K562 (cell line): ENCODE results near the gene IFT122. TPM values are rescaled to one million over a fixed set of nuclear protein-coding genes. Genes with fewer than 3 reads are reported as not detected.
A peak's percentile ranks its signal among the peaks of the same experiment; 100 is the strongest.

ENCODE experiments used
- AFF4 ChIP-seq: sonication (generic); formaldehyde crosslinking; IDR thresholded peaks from 2 replicates; pipeline ENCODE4 v1.8.0; 2023; ENCODE audit warnings: mild to moderate bottlenecking, missing genetic modification reagents
- CBX8 ChIP-seq: fragments of 200-600 bp; sonication (generic); IDR thresholded peaks from 2 replicates; pipeline ENCODE4 v1.6.1; 2012; ENCODE audit warnings: borderline replicate concordance, mixed run types, low read depth, mild to moderate bottlenecking, moderate library complexity, mixed read lengths, low read length, control low read depth, inconsistent platforms; ENCODE audit not compliant: poor library complexity, severe bottlenecking; ENCODE audit errors: extremely low read depth
- CHD4 ChIP-seq: fragments of 200-600 bp; sonication (generic); IDR thresholded peaks from 3 replicates; pipeline ENCODE4 v1.6.1; 2012; ENCODE audit warnings: low read depth, mild to moderate bottlenecking, mixed read lengths, low read length, inconsistent platforms; ENCODE audit not compliant: insufficient read depth, insufficient replicate concordance, poor library complexity, severe bottlenecking
- ETV6 ChIP-seq, 3 experiments: fragments of 150-350 bp in 1 of 3; sonication (generic) in 1 of 3; formaldehyde crosslinking in 1 of 3; IDR thresholded peaks; 2 replicates each; pipeline versions ENCODE4 v1.6.1 to v1.8.0; 2014 to 2022; ENCODE audit warnings: borderline replicate concordance in 2 of 3, low read depth in 2 of 3, antibody characterized with exemption in 1 of 3, low read length in 1 of 3, mild to moderate bottlenecking in 1 of 3, missing genetic modification reagents in 1 of 3
- FIP1L1 ChIP-seq: fragments of 200-400 bp; formaldehyde crosslinking; IDR thresholded peaks from 2 replicates; pipeline ENCODE4 v1.6.1; 2018; ENCODE audit warnings: mild to moderate bottlenecking, low read depth, low read length; ENCODE audit not compliant: poor library complexity, severe bottlenecking
- FOS ChIP-seq: IDR thresholded peaks from 3 replicates; pipeline ENCODE4 v1.6.1; 2011; ENCODE audit not compliant: insufficient read length; ENCODE audit errors: extremely low read depth
- FOXK2 ChIP-seq, 2 experiments: fragments of 450-650 bp; IDR thresholded peaks in 1 of 2; conservative IDR thresholded peaks in 1 of 2; 2 replicates each; pipeline ENCODE4 v1.6.1; 2016; ENCODE audit warnings: low read depth in 2 of 2, mild to moderate bottlenecking in 1 of 2
- HMG20B ChIP-seq: fragments of 250-450 bp; sonication (Bioruptor Pico); IDR thresholded peaks from 2 replicates; pipeline ENCODE4 v1.5.0; 2021; ENCODE audit warnings: mild to moderate bottlenecking
- HNRNPL ChIP-seq: fragments of 200-400 bp; formaldehyde crosslinking; IDR thresholded peaks from 2 replicates; pipeline ENCODE4 v1.6.1; 2017; ENCODE audit warnings: low read depth, mild to moderate bottlenecking, low read length
- HOMEZ ChIP-seq: fragments of 250-450 bp; sonication (Bioruptor Pico); IDR thresholded peaks from 2 replicates; pipeline ENCODE4 v1.4.0; 2020; ENCODE audit warnings: mild to moderate bottlenecking, moderate library complexity
- JUND ChIP-seq, 2 experiments: IDR thresholded peaks; 2 replicates in 1 of 2; 3 replicates in 1 of 2; pipeline ENCODE4 v1.6.1; 2011; ENCODE audit warnings: borderline replicate concordance in 2 of 2, low read depth in 2 of 2, low read length in 2 of 2, improper control_type of control experiment in 1 of 2, missing biosample characterization in 1 of 2, missing genetic modification characterization in 1 of 2, missing genetic modification reagents in 1 of 2
- MTF1 ChIP-seq: fragments of 250-450 bp; sonication (Bioruptor Pico); IDR thresholded peaks from 2 replicates; pipeline ENCODE4 v1.9.0; 2021; ENCODE audit warnings: moderate library complexity, mild to moderate bottlenecking, inconsistent platforms, borderline replicate concordance
- RBM39 ChIP-seq: fragments of 200-400 bp; formaldehyde crosslinking; optimal IDR thresholded peaks from 2 replicates; pipeline ENCODE3; 2018; ENCODE audit warnings: low read depth, low read length
- SRSF9 ChIP-seq: fragments of 200-400 bp; formaldehyde crosslinking; IDR thresholded peaks from 2 replicates; pipeline ENCODE4 v1.6.1; 2017; ENCODE audit warnings: low read depth, low read length, borderline replicate concordance
- SUPT5H ChIP-seq: fragments of 450-650 bp; IDR thresholded peaks from 2 replicates; pipeline ENCODE4 v1.6.1; 2016
- XRCC5 ChIP-seq: fragments of 200-400 bp; formaldehyde crosslinking; IDR thresholded peaks from 2 replicates; pipeline ENCODE4 v1.6.1; 2017; ENCODE audit warnings: low read depth, mild to moderate bottlenecking, low read length
- ZBTB9 ChIP-seq: fragments of 450-650 bp; formaldehyde crosslinking; IDR thresholded peaks from 2 replicates; pipeline ENCODE4 v1.4.0; 2020; ENCODE audit warnings: mild to moderate bottlenecking, moderate library complexity
- ZNF311 ChIP-seq: fragments of 250-450 bp; sonication (Bioruptor Pico); IDR thresholded peaks from 2 replicates; pipeline ENCODE4 v1.4.0; 2020; ENCODE audit warnings: mild to moderate bottlenecking, moderate library complexity
- ZNF583 ChIP-seq: fragments of 250-450 bp; sonication (Bioruptor Pico); IDR thresholded peaks from 2 replicates; pipeline ENCODE4 v1.4.0; 2020
- polyA plus RNA-seq, 8 experiments: library from polyadenylated mRNA; depleted of rRNA in 4 of 8; stranded (reverse) in 5 of 8; unstranded in 3 of 8; fragments of >200 nt; fragmentation: Nextera tagmentation in 2 of 8; fragmentation: Illumina TruSeq in 1 of 8; extraction: Ambion mirVana in 2 of 8; extraction: Trizol in 1 of 8; gene quantifications; 2 replicates each; pipeline versions ENCODE4 v1.2.1 to v1.2.3, GENCODE V29; 2011 to 2014; ENCODE audit warnings: inconsistent platforms in 1 of 8, missing spikeins in 1 of 8
- total RNA-seq, 7 experiments: library from RNA; depleted of rRNA in 6 of 7; stranded (reverse); fragments of >200 nt in 6 of 7; fragmentation: Illumina TruSeq in 2 of 7; extraction: Trizol in 2 of 7; gene quantifications; 2 replicates each; pipeline versions ENCODE4 v1.2.1 to v1.2.3, GENCODE V29; 2011 to 2021; ENCODE audit warnings: low replicate concordance in 1 of 7

Gene IFT122
- total and polyA plus RNA-seq, 9 of the 15 experiments (the other 6 are each of a cell fraction or from before 2014, with no cell fraction given), result 2.4 to 11.5 (median 7.7) TPM

GRCh38 chr3:129449279-129450115 is 9.5 kb downstream of the IFT122 start (continued):
- TF ChIP-seq AFF4 (CRISPR knock-in tag), result no peak
- no peak for TF ChIP-seq CBX8
- no peak for TF ChIP-seq FIP1L1
- no peak for TF ChIP-seq ZNF583 (CRISPR knock-in tag)
- TF ChIP-seq HOMEZ (CRISPR knock-in tag), result no peak
- TF ChIP-seq ETV6 (IDR thresholded peaks at IDR 0.05; ENCODE audit: borderline replicate concordance in 1 of 2, low read depth in 2 of 2, low read length in 1 of 2), result no peak
- no peak for TF ChIP-seq ETV6 (CRISPR knock-in tag; IDR thresholded peaks at IDR 0.05; ENCODE audit: borderline replicate concordance)
- TF ChIP-seq SRSF9, result no peak
- TF ChIP-seq XRCC5, result no peak
- no peak for TF ChIP-seq CHD4
- no peak for TF ChIP-seq JUND (IDR thresholded peaks at IDR 0.05; ENCODE audit: borderline replicate concordance, low read depth, low read length)
- TF ChIP-seq JUND (tag; IDR thresholded peaks at IDR 0.05; ENCODE audit: borderline replicate concordance, low read depth, low read length), result no peak
- no peak for TF ChIP-seq HNRNPL
- TF ChIP-seq MTF1 (CRISPR knock-in tag), result no peak
- no peak for TF ChIP-seq ZNF311 (CRISPR knock-in tag)
- TF ChIP-seq HMG20B (CRISPR knock-in tag), result no peak
- no peak for TF ChIP-seq FOXK2 (conservative IDR thresholded peaks at IDR 0.05 in 1 of 2, IDR thresholded peaks at IDR 0.05 in 1 of 2; ENCODE audit: low read depth in 2 of 2)
- no peak for TF ChIP-seq SUPT5H
- no peak for TF ChIP-seq RBM39
- 0 out of 2 replicates have a peak, but pooled peaks have one; percentile 18 for TF ChIP-seq ZBTB9 (CRISPR knock-in tag)
- no peak for TF ChIP-seq FOS
